ENCODE data around the gene MYH6. TPM values are rescaled to one million over a fixed set of nuclear protein-coding genes. Genes with fewer than 3 reads are reported as not detected.

MYH6 gene
- total RNA-seq, 1 experiment from 2014 or later, result not detected

DNA sequence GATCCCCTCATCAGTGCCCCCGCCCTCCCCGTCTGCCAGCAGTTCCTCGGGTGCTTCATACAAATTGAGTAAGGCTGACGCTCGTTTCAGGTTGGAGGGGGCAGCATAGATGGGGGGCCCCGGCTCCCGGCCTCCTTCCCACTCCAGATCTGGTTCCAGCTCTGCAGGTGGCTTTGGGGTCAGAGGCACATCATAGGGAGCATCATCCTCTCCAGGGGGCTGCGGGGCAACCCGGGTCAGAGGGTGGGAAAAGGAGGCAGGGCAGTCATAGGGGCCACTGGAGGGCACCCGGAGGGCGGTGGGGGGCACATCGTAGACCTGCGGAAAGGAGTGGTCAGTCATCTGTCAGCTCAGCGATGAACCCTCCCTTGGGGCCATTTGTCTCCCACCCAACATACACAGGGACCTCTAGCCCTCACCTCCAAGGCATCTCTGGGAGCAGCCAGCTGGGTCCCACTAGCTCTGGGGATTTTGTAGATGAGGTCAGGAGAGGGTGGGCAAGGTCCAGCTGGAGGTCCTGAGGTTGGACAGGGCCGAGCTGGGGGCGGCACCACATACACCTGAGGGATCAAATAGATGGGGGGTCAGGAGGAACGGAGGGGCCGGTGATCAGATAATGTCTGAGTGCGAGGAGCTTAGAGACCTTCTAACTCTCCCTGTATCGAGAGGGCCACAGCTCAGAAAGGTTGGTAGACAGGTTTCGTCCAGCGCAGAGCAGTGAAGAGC is 48.2 kb downstream of the MYH6 start:
- intact Hi-C loops (cut with micrococcal nuclease; ENCODE audit: unreplicated experiment) (no loop called here), in situ Hi-C loops (cut with HindIII; ENCODE audit: low pct_unique_long_range_greater_than_20kb, low sequenced_read_pairs) (no loop called here)
- H3K36me3 ChIP-seq (ENCODE audit: control insufficient read depth, insufficient read depth, low read length), result no peaks in the 10 kb centered on the region
- H3K27me3 ChIP-seq (ENCODE audit: control insufficient read depth, insufficient read depth, low read length), result peaks cover 6% of the 10 kb centered on the region; the same call in 1 of the 2 replicates
- ChIA-PET CTCF (interaction anchor here (0.5 to 1.5 kb wide), 3 partner anchors 20 to 53 kb away, joined by 4 to 7 read pairs (median 4); partner anchors contain the start of gene BCL2L2), POLR2A (no interaction called here)
- DNase-seq (ENCODE audit: low read depth, low spot score) (no peak), ATAC-seq (no peak)
- no peaks in the 10 kb centered on the region for H3K4me1 ChIP-seq (ENCODE audit: control insufficient read depth, insufficient read depth, low read length)
- no peak overlapping the region for H3K4me3 ChIP-seq (ENCODE audit: low read depth in 2 of 2, low read length in 2 of 2)
- BruUV-seq (replicated peaks), result no TSS peak
- no peak overlapping the region for H3K27ac ChIP-seq (ENCODE audit: low read length)
- no peaks in the 10 kb centered on the region for H3K9me3 ChIP-seq (ENCODE audit: control insufficient read depth, insufficient read depth, low read depth, low read length)
- TF ChIP-seq REST (IDR thresholded peaks at IDR 0.05; ENCODE audit: insufficient read depth in 1 of 2, low read depth in 2 of 2, low read length in 1 of 2) (no peak), POLR2AphosphoS5 (IDR thresholded peaks at IDR 0.05; ENCODE audit: low read depth, low read length) (no peak), SIN3A (IDR thresholded peaks at IDR 0.05; ENCODE audit: borderline replicate concordance, insufficient read depth, low read depth, low read length) (no peak), TCF7L2 (IDR thresholded peaks at IDR 0.05; ENCODE audit: low read depth, low read length) (no peak)
- TF ChIP-seq, protein P1, sequence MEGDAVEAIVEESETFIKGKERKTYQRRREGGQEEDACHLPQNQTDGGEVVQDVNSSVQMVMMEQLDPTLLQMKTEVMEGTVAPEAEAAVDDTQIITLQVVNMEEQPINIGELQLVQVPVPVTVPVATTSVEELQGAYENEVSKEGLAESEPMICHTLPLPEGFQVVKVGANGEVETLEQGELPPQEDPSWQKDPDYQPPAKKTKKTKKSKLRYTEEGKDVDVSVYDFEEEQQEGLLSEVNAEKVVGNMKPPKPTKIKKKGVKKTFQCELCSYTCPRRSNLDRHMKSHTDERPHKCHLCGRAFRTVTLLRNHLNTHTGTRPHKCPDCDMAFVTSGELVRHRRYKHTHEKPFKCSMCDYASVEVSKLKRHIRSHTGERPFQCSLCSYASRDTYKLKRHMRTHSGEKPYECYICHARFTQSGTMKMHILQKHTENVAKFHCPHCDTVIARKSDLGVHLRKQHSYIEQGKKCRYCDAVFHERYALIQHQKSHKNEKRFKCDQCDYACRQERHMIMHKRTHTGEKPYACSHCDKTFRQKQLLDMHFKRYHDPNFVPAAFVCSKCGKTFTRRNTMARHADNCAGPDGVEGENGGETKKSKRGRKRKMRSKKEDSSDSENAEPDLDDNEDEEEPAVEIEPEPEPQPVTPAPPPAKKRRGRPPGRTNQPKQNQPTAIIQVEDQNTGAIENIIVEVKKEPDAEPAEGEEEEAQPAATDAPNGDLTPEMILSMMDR (IDR thresholded peaks at IDR 0.05), result no peak

DNA sequence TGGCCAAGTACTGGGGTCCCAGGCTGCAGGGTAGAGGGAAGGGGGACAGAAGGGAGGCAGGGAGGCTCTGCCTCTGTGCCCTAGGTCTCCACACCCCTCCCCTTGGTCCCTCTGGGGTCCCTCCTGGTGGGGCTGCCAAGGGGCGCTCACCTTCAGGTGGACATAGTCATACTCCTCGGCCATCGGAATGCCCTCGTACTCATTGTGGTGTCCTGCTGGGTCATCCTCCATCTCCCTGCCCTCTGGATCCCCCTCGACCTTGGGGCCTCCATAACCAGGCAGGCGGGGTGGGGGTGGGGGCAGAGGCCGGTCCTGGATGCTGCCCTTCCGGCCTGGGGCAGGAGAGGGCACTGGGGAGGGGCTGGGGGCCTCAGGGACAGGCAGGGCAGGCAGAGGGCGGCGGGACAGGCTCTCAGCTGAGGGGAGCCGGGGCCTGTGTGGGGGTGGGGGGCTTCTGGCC is 48.9 kb downstream of the MYH6 start:
- Histone ChIP-seq H3K27ac (ENCODE audit: low read length) (no peak overlapping the region), H3K4me1 (ENCODE audit: control insufficient read depth, insufficient read depth, low read length) (no peaks in the 10 kb centered on the region), H3K9me3 (ENCODE audit: control insufficient read depth, insufficient read depth, low read depth, low read length) (no peaks in the 10 kb centered on the region), H3K27me3 (ENCODE audit: control insufficient read depth, insufficient read depth, low read length) (peaks cover 6% of the 10 kb centered on the region; the same call in 1 of the 2 replicates), H3K36me3 (ENCODE audit: control insufficient read depth, insufficient read depth, low read length) (no peaks in the 10 kb centered on the region), H3K4me3 (ENCODE audit: low read depth in 2 of 2, low read length in 2 of 2) (no peak overlapping the region)
- CTCF ChIA-PET, result no interaction called here
- TF ChIP-seq SIN3A (IDR thresholded peaks at IDR 0.05; ENCODE audit: borderline replicate concordance, insufficient read depth, low read depth, low read length) (no peak), POLR2AphosphoS5 (IDR thresholded peaks at IDR 0.05; ENCODE audit: low read depth, low read length) (no peak), TCF7L2 (IDR thresholded peaks at IDR 0.05; ENCODE audit: low read depth, low read length) (no peak), REST (IDR thresholded peaks at IDR 0.05; ENCODE audit: insufficient read depth in 1 of 2, low read depth in 2 of 2, low read length in 1 of 2) (no peak)
- TF ChIP-seq, protein P1 (IDR thresholded peaks at IDR 0.05), result no peak
- in situ Hi-C loops (cut with HindIII; ENCODE audit: low pct_unique_long_range_greater_than_20kb, low sequenced_read_pairs) (no loop called here), intact Hi-C loops (cut with micrococcal nuclease; ENCODE audit: unreplicated experiment) (no loop called here)
- ATAC-seq (no peak), DNase-seq (ENCODE audit: low read depth, low spot score) (no peak)
- POLR2A ChIA-PET, result no interaction called here
- no TSS peak for BruUV-seq (replicated peaks)
